CD4-positive, alpha-beta T cell treated with Interleukin-15 for 4 hours (primary cell): ENCODE results near the gene EFCAB6.

Experiments used
- DNase-seq: peaks from one replicate; pipeline ENCODE4 v3.0.0-alpha.2; 2020; ENCODE audit warnings: low spot score

EFCAB6 gene

DNA sequence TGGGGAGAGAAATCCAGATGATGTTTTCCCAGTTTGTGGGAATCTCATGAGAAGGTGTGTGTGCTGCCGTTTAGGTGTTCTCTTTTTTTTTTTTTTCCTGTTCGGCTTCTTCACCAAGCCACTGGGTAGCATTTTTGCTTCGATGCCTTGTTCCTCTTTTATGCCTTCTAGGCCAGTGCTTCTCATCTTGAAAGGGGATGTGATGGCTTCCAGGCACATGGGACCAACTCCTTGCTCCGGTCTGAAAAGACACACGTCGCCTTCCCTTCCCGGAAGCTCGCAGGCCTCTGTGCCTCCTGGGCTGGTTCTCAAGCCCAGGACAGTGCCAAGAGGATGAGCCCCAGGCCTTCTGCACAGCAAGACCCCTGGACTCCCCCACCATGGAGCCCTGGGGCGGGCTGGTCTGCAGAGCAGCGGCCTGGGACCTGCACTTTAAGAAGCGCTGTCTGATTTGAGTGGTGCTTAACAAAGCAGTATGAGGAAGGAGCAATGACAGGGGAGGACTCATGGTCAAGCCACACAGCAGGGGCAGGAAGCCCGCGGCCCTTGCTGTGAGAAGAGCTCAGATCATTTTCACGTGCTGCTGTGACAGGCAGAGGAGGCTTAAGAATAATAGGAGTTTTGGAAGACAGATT lies 241.5 kb downstream of the EFCAB6 start:
- no peak for DNase-seq

DNA sequence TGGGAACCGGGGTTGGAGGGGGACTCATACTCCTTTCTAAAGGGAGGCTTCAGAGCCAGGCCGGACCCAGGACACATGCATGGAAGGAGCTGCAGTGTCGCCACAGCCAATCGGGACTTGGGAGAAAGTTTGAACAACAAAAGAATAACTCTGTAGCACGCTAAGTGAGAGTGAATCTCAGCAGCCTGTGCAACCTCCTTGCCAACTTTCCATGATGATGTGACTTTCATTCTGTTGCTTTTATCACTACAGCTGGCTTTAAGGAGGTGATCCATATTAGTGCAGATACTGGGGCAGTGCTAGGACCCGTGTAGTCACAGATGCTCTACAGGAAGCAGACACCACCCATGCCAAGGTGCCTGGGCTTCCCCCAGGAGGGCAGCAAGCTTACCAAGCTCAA lies 243.0 kb downstream of the EFCAB6 start:
- DNase-seq: no peak

DNA sequence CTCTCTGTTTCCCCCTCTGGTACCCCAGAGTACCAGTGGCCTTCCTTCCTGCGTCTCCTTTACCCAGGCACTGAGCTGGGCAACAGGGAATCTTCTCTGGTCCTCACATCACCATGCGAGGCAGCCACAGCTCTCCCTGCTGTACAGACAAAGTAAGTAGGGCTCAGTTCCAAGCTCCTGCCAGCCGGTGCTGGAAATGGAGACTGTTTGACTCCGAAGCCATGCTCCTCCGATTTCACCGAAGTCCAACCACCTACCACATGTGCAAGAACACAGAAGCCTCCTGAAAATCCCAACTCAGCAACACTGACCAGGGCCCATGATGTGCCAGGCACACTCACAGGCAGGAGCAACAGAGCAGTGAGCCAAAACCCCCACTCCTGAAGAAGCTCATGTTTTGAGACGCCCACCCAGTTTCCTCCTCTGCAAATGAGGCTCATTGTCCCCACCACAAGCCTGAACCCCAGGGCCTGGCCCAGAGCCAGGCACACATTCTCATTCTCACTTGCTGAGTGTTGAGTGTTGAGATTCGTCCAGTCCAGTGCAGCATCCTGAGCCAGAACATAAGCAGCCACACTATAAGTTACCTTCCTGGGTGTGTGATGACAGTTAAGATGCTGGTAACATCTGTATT lies 244.3 kb downstream of the EFCAB6 start:
- DNase-seq: no peak

DNA sequence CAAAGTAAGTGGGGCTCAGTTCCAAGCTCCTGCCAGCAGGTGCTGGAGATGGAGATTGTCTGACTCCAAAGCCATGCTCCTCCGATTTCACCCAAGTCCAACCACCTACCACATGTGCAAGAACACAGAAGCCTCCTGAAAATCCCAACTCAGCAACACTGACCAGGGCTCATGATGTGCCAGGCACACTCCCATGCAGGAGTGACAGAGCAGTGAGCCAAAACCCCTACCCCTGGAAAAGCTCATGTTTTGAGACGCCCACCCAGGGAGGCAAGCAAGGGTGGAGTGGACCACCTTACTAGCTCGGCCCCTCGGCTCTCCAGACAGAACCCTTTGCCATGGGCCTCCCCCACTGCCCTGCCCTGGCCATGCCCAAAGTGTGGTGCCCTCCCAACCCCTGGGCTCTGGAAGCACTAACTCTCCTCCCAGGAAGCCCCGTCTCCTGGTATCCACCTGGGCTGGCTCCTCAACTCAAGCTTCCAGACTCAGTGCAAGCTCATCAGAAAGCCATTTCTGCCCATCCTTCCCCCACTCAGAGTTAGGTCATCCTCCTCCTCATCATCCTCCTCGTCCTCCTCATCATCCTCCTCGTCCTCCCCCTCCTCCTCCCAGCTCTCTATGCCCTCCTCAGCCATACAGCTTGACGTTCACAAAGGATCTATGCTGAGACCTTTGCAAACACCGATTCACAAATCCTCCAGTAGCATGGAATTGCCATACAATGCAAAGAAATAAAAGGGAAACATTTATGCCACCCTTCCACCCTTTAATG lies 245.4 kb downstream of the EFCAB6 start:
- no peak for DNase-seq

DNA sequence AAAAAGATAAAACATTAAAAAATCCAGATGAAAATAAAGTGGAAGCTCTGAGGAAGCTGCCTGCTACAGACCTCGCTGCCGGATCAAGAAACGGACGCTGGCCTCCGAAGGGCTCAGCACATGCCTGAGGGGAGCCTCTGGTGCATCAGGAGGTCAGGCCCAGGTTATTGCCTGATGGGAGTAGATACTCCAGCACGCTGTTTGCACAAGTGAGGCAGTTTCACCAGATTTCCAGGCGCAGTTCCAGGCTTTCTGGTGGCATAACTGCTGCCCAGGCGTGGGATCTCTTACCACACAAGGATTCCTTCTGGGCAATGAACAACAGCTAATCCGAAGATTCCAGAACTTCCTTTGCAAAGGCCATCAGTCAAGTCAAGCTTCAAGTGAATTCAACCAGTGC lies 246.1 kb downstream of the EFCAB6 start:
- no peak for DNase-seq

DNA sequence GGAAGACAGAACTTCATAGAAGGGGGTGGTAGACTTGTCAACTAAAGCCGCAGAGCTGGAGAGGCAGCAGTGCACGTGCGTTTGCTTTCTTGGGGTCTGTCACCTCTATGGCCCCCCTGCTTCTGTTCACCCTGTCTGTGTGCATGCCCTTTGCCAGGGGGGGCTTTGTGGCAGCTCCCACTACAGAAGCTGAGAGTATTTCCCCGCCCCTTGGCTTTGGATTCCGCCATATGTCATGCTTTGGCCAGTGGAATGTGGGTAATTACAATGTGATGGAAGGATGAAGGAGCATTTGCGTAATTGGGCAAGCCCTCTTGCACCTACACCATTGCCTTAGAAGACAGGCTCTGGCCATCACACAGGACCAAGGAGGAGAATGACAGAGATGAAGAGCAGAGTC lies 247.2 kb downstream of the EFCAB6 start:
- no peak for DNase-seq

DNA sequence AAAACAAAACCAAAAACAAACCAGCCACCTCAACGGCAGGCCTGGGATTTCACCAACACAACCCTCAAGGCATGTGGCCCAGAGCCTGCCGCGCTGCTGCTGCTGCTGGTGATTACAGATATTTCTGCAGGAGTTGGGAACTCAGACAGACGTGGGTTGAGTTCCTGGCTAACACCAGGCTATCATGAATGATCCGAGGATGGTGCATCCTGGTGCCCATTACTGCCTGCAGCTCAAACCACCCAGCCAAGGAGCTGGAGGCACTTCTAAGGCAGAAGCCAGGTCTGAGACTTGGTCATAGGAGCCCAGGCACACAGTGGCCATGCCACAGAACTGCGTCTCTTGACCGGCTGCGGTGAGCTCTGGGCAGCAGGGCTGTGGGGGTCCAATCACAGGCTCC lies 248.5 kb downstream of the EFCAB6 start:
- no peak for DNase-seq

DNA sequence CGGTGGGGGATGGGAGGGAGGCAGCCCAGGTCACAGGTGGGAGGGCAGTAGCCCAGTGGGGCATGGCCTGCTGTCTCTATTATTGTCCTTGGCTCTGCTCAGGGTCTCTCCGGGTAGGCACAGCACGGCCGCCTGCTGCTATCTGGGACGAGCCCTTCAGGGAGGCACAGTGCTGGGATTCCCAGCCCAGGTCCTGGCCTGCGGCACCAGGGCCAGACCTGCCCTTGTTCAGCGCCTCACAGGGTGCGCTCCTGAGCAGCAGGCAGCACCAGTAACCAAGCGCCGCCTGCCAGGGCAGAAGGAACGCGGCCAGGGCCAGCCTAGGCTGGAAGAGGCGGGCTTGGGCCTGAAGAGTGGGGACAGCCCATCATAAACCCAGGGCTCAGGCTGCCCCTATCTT lies 249.3 kb downstream of the EFCAB6 start:
- DNase-seq: no peak

DNA sequence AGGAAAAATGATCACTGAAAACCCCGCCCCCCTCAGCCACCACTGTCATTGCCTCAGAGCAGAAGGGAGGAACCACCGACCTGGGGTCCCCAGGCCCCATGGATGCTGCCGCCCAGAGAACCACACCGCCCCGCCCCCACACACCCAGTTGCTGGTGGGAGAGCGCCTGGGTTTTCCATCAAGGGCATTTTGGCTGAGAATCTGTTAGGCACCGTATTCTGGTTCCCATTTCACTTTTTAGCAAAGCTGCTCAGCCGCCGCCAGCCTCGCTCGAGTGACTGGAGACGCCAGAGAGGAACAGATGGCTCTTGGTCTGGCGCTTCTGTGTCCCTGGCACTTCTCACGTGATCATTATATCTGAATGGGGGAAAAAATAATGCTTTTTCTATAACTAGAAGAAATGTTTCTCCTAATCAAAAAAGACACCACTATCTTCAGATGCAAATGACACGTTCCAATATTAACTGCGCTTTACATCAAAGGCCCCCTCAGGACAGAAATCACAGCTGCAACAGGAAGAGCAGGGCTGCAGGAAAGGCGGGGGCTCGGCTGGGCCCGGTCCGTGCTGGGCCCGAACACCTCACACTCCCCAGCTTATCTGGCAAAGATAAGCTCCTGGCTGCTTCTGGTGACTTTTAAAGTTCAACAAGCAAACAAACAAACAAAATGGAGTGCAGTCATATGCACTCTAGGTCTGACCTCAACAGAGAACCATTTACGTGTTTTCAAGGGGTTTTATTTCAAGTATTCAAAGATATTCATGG lies 250.5 kb downstream of the EFCAB6 start:
- DNase-seq: no peak

DNA sequence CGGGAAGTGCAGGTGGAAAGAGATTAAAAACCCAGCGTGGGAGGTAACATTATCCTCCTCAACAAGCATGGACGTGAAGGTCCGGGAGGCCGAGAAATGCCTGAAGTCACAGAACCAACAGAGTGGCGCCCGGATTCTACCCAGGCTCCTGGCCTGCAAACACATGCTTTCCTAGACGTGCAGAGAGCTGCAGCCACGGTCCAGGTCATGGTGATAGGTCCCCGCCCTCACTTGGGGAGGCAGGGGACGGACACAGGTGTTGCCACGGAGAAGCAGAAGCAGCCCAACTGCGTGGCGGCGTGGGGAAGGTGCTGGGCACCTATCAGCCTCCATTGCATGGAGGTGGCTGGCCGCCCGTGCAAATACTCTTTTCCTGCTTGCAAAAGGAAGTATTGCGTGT lies 251.5 kb downstream of the EFCAB6 start:
- no peak for DNase-seq

DNA sequence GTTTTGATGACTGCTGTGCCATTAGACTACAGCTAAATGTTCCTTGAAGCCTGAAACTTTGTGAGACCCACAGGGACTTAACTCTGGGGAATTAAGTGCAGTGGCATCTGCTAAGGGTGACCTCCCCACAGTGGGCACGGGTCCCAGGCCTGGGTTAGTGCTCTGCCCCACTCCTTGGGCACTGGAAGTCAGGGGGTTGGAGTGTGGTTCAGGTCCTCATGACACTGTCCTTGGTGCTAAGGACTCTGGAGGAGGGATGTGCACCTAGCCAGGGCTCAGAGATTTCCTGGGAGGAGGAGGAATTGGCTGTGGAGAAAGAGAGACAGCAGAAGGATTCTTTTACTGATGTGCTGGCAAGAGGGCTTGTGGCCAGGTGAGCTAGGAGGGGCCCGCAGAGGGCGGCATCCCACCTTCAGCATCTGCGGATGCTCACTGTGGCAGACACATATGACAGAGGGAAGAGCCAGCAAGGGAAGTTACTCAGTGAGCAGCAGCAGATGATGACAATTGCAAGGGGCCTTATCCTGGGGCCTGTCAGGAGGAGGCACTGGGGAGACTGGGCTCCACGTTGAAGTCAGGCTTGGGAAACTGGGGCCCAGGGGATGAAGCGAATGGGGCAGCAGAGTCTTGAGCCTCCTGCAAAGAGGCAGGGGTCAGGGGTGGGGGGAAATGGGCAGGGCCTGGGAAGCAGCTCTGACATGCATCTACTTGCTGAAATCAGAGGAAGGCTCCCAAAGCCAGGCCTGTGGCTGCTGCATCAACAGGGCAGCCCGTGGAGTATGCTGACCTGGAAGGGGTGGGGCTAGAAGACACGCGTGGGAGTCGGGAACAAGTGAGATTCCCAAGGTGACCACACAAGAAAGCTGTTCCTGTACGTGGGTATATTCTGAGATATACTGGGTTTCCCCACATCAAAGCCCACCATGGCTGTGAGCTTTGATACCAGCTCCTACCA lies 256.3 kb downstream of the EFCAB6 start:
- no peak for DNase-seq

DNA sequence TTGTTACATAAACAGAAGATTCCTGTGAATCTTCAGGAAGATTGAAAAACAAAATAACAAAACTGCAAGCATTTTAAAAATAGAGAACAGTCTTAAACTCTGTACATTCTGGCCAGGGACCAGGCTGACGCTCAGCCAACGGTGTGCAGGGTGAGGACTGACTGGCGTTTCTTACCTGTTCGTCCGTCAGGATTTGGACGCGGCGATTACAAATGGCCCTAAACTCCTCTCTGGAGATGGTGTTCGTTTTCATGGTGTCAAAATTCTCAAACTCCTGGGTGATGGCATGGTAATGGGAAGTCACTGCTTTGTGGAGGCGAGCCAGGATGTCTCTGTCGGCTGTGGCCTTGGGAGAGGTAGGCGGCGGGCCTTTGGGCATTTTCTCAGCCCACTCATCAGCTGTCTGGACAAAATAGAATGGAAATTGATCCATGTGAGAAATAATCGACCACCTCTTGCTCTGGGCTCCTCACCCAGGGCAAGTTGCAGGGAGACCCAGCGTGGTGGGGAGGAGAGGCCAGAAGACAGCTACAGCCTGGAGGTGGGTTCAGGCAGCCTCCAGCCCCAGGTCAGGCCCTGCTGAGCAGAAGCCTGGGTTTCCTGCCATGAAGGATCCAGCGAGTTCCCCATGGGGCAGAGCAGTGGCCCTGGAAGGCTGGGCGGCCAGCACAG lies 257.3 kb downstream of the EFCAB6 start:
- no peak for DNase-seq

DNA sequence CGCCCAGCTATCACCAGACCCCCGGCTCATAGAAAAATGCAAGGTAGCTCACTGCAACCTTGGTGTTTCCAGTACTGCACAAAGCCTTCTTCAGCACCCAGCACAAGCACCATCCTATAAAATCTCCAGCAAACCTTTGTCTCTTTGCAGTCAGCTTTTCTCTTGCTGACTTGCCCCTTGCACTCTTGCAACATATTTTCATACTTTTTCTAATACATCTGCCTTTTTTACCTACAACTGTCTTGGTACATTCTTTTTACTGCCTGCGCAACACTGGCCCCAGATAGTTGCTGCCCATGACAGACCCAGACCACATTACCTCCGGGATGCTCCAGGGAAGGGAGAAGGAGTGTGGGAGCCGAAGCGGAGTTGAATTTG lies 257.9 kb downstream of the EFCAB6 start:
- DNase-seq: no peak

DNA sequence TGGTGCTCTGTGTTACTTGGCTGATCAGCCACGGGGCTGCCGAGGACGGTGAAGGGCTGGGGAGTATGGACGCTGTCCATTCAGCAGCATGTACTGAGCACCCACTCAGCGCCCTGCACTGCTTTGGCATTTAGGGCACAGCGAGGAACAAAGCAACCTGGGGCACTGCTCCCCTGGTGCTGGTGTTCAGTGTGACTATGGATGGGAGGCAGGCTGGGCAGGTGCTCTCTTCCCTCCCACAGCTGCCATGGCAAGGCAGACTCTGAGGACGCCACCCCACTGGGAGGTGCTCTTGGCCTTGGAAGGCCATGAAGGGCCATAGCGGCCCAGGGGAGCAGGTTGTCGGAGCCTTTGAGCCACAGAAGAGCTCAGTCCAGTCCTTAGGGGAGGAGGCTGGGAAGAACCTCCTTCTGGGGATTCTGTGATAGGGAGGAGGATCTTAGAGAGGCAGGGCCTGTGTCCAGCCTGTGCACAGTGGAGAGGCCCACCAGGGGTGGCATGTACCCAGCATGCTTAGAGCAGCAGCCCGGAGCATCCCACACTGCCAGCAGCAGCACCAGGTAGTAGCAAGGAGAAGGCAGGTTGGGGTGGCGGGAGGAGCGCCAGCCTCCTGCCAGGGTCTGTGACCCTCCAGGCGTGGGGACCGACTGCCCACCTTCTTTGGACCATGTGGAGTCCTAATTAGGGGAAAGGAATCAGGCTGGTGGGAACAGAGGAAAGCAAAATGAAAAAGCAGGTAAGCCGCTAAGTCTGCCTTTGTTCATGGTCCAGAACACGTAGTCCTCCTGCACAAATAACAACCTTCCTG lies 258.4 kb downstream of the EFCAB6 start:
- no peak for DNase-seq

DNA sequence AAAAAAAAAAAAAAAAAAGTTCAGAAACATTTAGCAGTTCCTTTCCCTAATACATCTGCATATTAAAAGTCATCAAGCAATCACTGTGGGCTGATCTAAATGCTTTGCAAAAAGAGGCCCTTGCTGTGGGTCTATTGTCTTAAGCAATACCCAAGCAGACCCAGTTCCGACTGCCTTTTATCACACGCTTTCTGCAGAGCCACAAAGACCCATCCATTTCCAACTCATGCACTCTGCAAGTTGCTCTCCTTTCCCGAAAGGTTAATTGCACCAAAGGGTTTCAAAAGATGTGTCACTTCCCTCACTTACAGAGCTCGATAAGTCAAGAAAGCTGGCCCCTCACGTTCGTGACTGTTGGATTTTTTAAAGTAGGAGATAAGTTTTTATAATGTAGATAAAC lies 261.4 kb downstream of the EFCAB6 start:
- DNase-seq: no peak

DNA sequence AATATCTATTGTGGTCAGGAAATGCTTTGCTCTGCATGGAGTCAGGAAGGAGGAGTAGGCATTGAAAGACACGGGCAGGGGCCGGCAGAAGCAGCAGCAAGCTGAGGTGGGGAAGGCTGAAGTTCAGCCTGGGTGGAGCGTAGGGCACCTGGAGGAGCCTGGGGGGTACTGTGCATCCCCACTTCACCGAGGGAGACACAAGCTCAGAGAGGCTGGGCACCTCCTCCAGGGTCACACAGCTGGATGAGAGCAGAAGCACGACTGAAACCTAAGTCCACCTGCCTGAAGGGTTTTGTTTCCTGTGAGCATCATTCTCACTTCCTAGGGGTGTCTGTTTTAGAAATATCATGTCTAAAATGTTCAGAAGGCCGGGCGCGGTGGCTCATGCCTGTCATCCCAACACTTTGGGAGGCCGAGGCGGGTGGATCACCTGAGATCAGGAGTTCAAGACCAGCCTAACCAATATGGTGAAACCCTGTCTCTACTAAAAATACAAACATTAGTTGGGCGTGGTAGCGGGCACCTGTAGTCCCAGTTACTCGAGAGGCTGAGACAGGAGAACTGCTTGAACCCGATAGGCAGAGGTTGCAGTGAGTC lies 262.0 kb downstream of the EFCAB6 start:
- no peak for DNase-seq

DNA sequence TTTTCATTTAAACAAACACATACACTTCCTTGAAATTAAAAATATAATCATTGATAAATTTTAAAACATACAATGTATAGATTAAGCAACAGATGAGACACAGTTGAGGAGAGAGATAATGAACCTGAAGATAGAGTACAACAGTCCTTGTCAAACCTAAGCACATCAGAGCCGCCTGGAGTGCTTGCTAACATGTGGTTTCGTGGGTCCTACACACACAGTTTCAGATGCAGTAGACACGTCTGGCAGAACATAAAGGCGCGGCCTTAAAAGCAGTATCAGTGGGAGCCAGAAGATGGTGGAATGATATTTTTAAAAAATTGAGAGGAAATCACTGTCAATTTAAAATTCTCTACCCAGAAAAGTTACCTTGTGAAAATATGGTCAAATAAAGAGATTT lies 265.9 kb downstream of the EFCAB6 start:
- DNase-seq: no peak

DNA sequence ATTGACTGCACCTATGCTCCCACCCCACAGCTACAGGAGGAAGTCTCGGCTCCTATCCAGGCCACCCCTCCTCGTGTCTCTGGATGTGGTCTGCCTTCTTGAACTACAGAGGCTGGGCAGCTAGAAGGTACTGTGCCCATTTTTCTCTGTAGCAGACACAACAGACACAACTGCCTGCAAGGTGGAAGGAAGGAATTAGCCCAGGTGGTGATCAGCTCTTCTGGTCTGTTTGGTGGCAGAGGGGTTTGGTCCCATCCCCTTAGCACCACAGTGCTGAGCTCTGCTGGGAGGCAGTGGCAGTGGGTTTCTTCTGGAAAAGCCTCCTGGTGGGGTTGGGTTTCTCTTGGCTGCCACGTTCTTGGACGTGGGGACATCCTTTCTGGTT lies 267.8 kb downstream of the EFCAB6 start:
- DNase-seq: no peak

DNA sequence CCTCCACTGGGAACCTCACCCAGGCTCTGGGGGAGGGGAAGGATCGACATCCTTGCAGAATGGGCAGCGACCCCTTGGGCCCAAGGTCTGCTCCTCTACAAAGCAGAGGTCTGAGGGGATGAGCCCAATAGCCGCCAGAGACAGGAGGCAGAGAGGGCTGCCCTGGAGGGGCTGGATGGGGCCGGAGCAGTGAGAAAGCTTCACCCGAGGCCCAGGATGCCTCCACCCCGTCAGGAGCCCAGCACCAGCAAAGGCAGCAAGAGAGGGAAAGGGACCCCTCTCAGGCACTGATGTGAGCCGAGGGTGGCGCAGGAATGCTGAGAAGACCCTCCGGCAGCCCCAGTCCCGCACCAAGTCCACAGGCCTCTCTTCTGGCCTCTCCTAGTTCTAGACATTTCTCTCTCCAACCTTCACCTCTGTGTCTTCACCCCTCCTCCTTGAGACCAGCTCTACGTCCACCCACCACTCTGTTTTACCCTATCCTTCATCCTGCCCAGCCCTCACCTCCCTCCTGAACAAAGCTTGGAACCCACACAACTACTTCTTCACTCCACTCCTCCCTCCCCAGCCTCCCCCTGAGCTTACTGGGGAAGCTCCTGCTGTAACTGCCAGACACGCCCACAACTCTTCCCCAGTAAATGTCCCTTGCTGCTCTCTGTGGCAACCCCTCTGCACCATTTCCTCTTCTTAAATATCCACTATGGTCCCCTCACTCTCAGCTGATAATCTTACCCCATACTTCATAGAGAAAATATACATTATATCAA lies 268.4 kb downstream of the EFCAB6 start:
- DNase-seq: no peak
